HepG2 (cell line): Measurements from ENCODE around the gene PODXL2. TPM values are rescaled to one million over a fixed set of nuclear protein-coding genes. Genes with fewer than 3 reads are reported as not detected.

ENCODE experiments used
- ATAC-seq: fragments of 200-7000 bp; cut with Tn5 transposase; 3 replicates; pipeline ENCODE4 v1.9.1; 2020; ENCODE audit warnings: mild to moderate bottlenecking, moderate library complexity
- BruUV-seq: library from RNA; stranded (reverse); fragments of 400-500 nt; replicated peaks from 2 replicates; lab custom pipeline; 2021; lab: Mats Ljungman, UMichigan
- CTCF ChIA-PET: fragments of 300-600 bp; formaldehyde crosslinking; extraction: SDS; loops from one replicate; lab custom pipeline; 2021; ENCODE audit warnings: low total read pairs, inconsistent platforms, low intra/inter-chr PET ratio; lab: Yijun Ruan, JAX
- POLR2A ChIA-PET: fragments of 350-600 bp; sonication (Branson Sonifier 250); formaldehyde crosslinking; loops from one replicate; lab custom pipeline; 2020; ENCODE audit warnings: antibody characterized with exemption, inconsistent platforms; lab: Yijun Ruan, JAX
- DNase-seq: peaks from one replicate; pipeline ENCODE4 v3.0.0-alpha.2; 2015; ENCODE audit warnings: low spot score
- FAIRE-seq: peaks from 3 replicates; lab custom pipeline; 2011; peaks lifted over from hg19 to GRCh38; lab: Jason Lieb, UNC
- H2AFZ ChIP-seq: one replicate; pipeline ENCODE4 v1.6.1; 2011; ENCODE audit warnings: low read length, inconsistent platforms
- H3K27ac ChIP-seq: fragments of 300-600 bp; 3 replicates; pipeline ENCODE4 v1.8.0; 2011; ENCODE audit warnings: mixed run types, mild to moderate bottlenecking, mixed read lengths, low read length, inconsistent platforms; ENCODE audit not compliant: insufficient read depth; ENCODE audit errors: extremely low read length
- H3K27me3 ChIP-seq, 2 experiments: fragments of 200-600 bp in 1 of 2; 2 replicates in 1 of 2; 3 replicates in 1 of 2; pipeline versions ENCODE4 v1.6.0 to v1.8.0; 2011; ENCODE audit warnings: low read length in 2 of 2, mild to moderate bottlenecking in 2 of 2, moderate library complexity in 2 of 2, inconsistent platforms in 1 of 2; ENCODE audit not compliant: insufficient read depth in 2 of 2, control insufficient read depth in 1 of 2
- H3K36me3 ChIP-seq, 2 experiments: fragments of 200-600 bp in 1 of 2; replicated peaks in 1 of 2; 2 replicates in 1 of 2; 3 replicates in 1 of 2; pipeline versions ENCODE4 v1.5.1 to v1.8.0; 2011; ENCODE audit warnings: low read length in 2 of 2, inconsistent platforms in 1 of 2; ENCODE audit not compliant: insufficient read depth in 2 of 2, control insufficient read depth in 1 of 2
- H3K4me1 ChIP-seq: 2 replicates; pipeline ENCODE4 v1.5.1; 2012; ENCODE audit warnings: low read length, inconsistent platforms; ENCODE audit not compliant: insufficient read depth
- H3K4me2 ChIP-seq: 2 replicates; pipeline ENCODE4 v1.6.0; 2011; ENCODE audit warnings: low read depth, low read length, inconsistent platforms
- H3K4me3 ChIP-seq, 3 experiments: fragments of 200-600 bp in 1 of 3; sonication (generic), shearing (Covaris generic) in 1 of 3; replicated peaks in 1 of 3; 2 replicates each; pipeline ENCODE4 v1.5.1; 2011 to 2016; ENCODE audit warnings: low read length in 3 of 3, inconsistent platforms in 2 of 3, low read depth in 2 of 3, mild to moderate bottlenecking in 2 of 3, control low read depth in 1 of 3, mixed read lengths in 1 of 3; ENCODE audit not compliant: insufficient read depth in 1 of 3
- H3K79me2 ChIP-seq: one replicate; pipeline ENCODE4 v1.6.1; 2011; ENCODE audit warnings: low read length, inconsistent platforms; ENCODE audit not compliant: insufficient read depth
- H3K9ac ChIP-seq: 2 replicates; pipeline ENCODE4 v1.6.0; 2011; ENCODE audit warnings: mild to moderate bottlenecking, low read depth, low read length, inconsistent platforms; ENCODE audit not compliant: insufficient read depth
- H3K9me3 ChIP-seq: 2 replicates; pipeline ENCODE4 v1.5.1; 2012; ENCODE audit warnings: mild to moderate bottlenecking, low read length
- H4K20me1 ChIP-seq: 2 replicates; pipeline ENCODE4 v1.6.0; 2011; ENCODE audit warnings: inconsistent platforms, mild to moderate bottlenecking, low read length, moderate library complexity; ENCODE audit not compliant: insufficient read depth
- AHR ChIP-seq: IDR thresholded peaks from 2 replicates; pipeline ENCODE4 v1.6.1; 2018; ENCODE audit warnings: missing genetic modification reagents, missing compliant biosample characterization
- ARNTL ChIP-seq: sonication (generic); formaldehyde crosslinking; IDR thresholded peaks from 2 replicates; pipeline ENCODE4 v1.4.0; 2020; ENCODE audit warnings: mild to moderate bottlenecking, missing genetic modification reagents
- ATF3 ChIP-seq: sonication (generic); formaldehyde crosslinking; IDR thresholded peaks from 2 replicates; pipeline ENCODE4 v1.4.0; 2020; ENCODE audit warnings: missing genetic modification reagents
- DNMT3B ChIP-seq: conservative IDR thresholded peaks from 2 replicates; pipeline ENCODE4 v1.6.1; 2016; ENCODE audit warnings: missing biosample characterization, control low read depth
- E2F2 ChIP-seq: sonication (generic); formaldehyde crosslinking; IDR thresholded peaks from 2 replicates; pipeline ENCODE4 v1.4.0; 2020; ENCODE audit warnings: missing genetic modification reagents, borderline replicate concordance
- HES4 ChIP-seq: sonication (generic); formaldehyde crosslinking; IDR thresholded peaks from 2 replicates; pipeline ENCODE4 v1.9.0; 2021; ENCODE audit warnings: mild to moderate bottlenecking, missing genetic modification reagents, borderline replicate concordance
- HMGA1 ChIP-seq: sonication (generic); formaldehyde crosslinking; conservative IDR thresholded peaks from 2 replicates; pipeline ENCODE4 v1.4.0; 2020; ENCODE audit warnings: missing genetic modification reagents
- MEF2D ChIP-seq: sonication (generic); formaldehyde crosslinking; IDR thresholded peaks from 2 replicates; pipeline ENCODE4 v1.5.1; 2020; ENCODE audit warnings: mild to moderate bottlenecking, missing genetic modification reagents
- RELA ChIP-seq: sonication (generic); formaldehyde crosslinking; IDR thresholded peaks from 2 replicates; pipeline ENCODE4 v1.4.0; 2020; ENCODE audit warnings: missing genetic modification reagents
- SMAD9 ChIP-seq: sonication (generic); formaldehyde crosslinking; IDR thresholded peaks from 2 replicates; pipeline ENCODE4 v1.5.1; 2020; ENCODE audit warnings: mild to moderate bottlenecking, missing genetic modification reagents
- SOX6 ChIP-seq, 2 experiments: fragments of 450-650 bp in 1 of 2; sonication (generic) in 1 of 2; formaldehyde crosslinking in 1 of 2; IDR thresholded peaks; 2 replicates each; pipeline versions ENCODE4 v1.4.0 to v1.6.1; 2017 to 2020; ENCODE audit warnings: antibody characterized with exemption in 1 of 2, mild to moderate bottlenecking in 1 of 2, missing genetic modification reagents in 1 of 2
- TARDBP ChIP-seq: sonication (generic); formaldehyde crosslinking; IDR thresholded peaks from 2 replicates; pipeline ENCODE4 v1.8.0; 2022; ENCODE audit warnings: mild to moderate bottlenecking, missing genetic modification reagents
- ZNF12 ChIP-seq: sonication (generic); formaldehyde crosslinking; IDR thresholded peaks from 2 replicates; pipeline ENCODE4 v1.5.0; 2020; ENCODE audit warnings: missing genetic modification reagents
- ZNF20 ChIP-seq: sonication (generic); formaldehyde crosslinking; IDR thresholded peaks from 2 replicates; pipeline ENCODE4 v1.4.0; 2020; ENCODE audit warnings: mild to moderate bottlenecking, moderate library complexity, missing genetic modification reagents
- ZNF24 ChIP-seq: fragments of 450-650 bp; IDR thresholded peaks from 2 replicates; pipeline ENCODE4 v1.6.1; 2017; ENCODE audit warnings: antibody characterized with exemption, mild to moderate bottlenecking
- ZNF329 ChIP-seq: sonication (generic); formaldehyde crosslinking; IDR thresholded peaks from 2 replicates; pipeline ENCODE4 v1.9.0; 2021; ENCODE audit warnings: low read depth, mild to moderate bottlenecking, missing genetic modification reagents
- ZNF569 ChIP-seq: sonication (generic); formaldehyde crosslinking; IDR thresholded peaks from 2 replicates; pipeline ENCODE4 v1.5.0; 2020; ENCODE audit warnings: mild to moderate bottlenecking, missing genetic modification reagents, moderate library complexity, borderline replicate concordance
- ZNF713 ChIP-seq: sonication (generic); formaldehyde crosslinking; IDR thresholded peaks from 2 replicates; pipeline ENCODE4 v1.4.0; 2020; ENCODE audit warnings: mild to moderate bottlenecking, missing genetic modification reagents
- WGBS: methylation state at CpG from one replicate; pipeline ENCODE4 v1.1.6; 2017; ENCODE audit warnings: low lambda C conversion rate; 5-methylcytosine and 5-hydroxymethylcytosine counted together
- in situ Hi-C: cut with HindIII; loops from 2 replicates; pipeline ENCODE4 v1.10.0; 2017; ENCODE audit warnings: low pct_unique_long_range_greater_than_20kb; ENCODE audit not compliant: extremely low pct_ligation_motif_present
- intact Hi-C: fragments of 100-400 bp; cut with micrococcal nuclease; formaldehyde crosslinking; loops from one replicate; pipeline ENCODE4 v1.10.0; 2022; ENCODE audit not compliant: unreplicated experiment
- polyA plus RNA-seq, 8 experiments: library from polyadenylated mRNA; depleted of rRNA in 3 of 8; stranded (reverse) in 7 of 8; unstranded in 1 of 8; fragments of >200 nt; fragmentation: Illumina TruSeq in 4 of 8; extraction: Trizol in 4 of 8; gene quantifications; 2 replicates each; pipeline versions ENCODE4 v1.2.1 to v1.2.3, GENCODE V29; 2011 to 2016; ENCODE audit warnings: low read depth in 4 of 8, missing spikeins in 1 of 8, mixed read lengths in 1 of 8; ENCODE audit not compliant: insufficient read depth in 1 of 8
- total RNA-seq, 5 experiments: library from RNA; depleted of rRNA; stranded (reverse); fragments of >200 nt; fragmentation: Illumina TruSeq; extraction: Trizol; gene quantifications; 2 replicates each; pipeline ENCODE4 v1.2.3, GENCODE V29; 2016; ENCODE audit warnings: low read depth in 1 of 5

Gene PODXL2
- total and polyA plus RNA-seq, 2 of the 13 experiments (the other 11 are each of a cell fraction or from before 2014, with no cell fraction given) = 20.4 to 25.1 TPM

GRCh38 chr3:127685708-127686511 lies 56.9 kb downstream of the PODXL2 start:
- no TSS peak for BruUV-seq
- Histone ChIP-seq H3K4me2 (no peak overlapping the region), H3K9ac (no peak overlapping the region), H4K20me1 (no peaks in the 10 kb centered on the region), H3K27ac (no peak overlapping the region), H3K9me3 (no peaks in the 10 kb centered on the region), H3K4me3 (no peak overlapping the region), H3K79me2 (no peaks in the 10 kb centered on the region), H3K27me3 (peaks cover 0 to 6% of the 10 kb centered on the region in 2 experiments; a peak in 2 of 5 replicates), H3K4me1 (peaks cover 7% of the 10 kb centered on the region), H3K36me3 (no peaks in the 10 kb centered on the region), H2AFZ (no peak overlapping the region)
- FAIRE-seq = no peak
- no peak for ATAC-seq
- no peak for DNase-seq
- in situ Hi-C loops = loop anchor here (10.0 kb wide), 1 partner anchor 279 kb away; no protein-coding TSS in a partner anchor
- intact Hi-C loops = no loop called here
- WGBS = 30% methylated on average over 4 of the region's 4 CpGs
- ChIA-PET CTCF (no interaction called here), POLR2A (no interaction called here)
- no peak for TF ChIP-seq E2F2 (CRISPR knock-in tag)
- TF ChIP-seq ZNF24 = peak; percentile 70; the same call in 1 of the 2 replicates

- FAIRE-seq (no peak), DNase-seq (no peak), ATAC-seq (no peak)
- Histone ChIP-seq H3K9ac (no peak overlapping the region), H3K9me3 (no peaks in the 10 kb centered on the region), H3K79me2 (no peaks in the 10 kb centered on the region), H3K36me3 (no peaks in the 10 kb centered on the region), H3K4me3 (no peak overlapping the region), H3K4me2 (no peak overlapping the region), H3K27ac (no peak overlapping the region), H2AFZ (no peak overlapping the region), H3K27me3 (peaks cover 0 to 6% of the 10 kb centered on the region in 2 experiments; a peak in 2 of 5 replicates), H4K20me1 (no peaks in the 10 kb centered on the region), H3K4me1 (peaks cover 7% of the 10 kb centered on the region)
- intact Hi-C loops (no loop called here), in situ Hi-C loops (loop anchor here (10.0 kb wide), 1 partner anchor 278 kb away; no protein-coding TSS in a partner anchor)
- no TSS peak for BruUV-seq
- CTCF ChIA-PET = no interaction called here
- POLR2A ChIA-PET = no interaction called here
- TF ChIP-seq ZNF12 (CRISPR knock-in tag) = no peak
- no peak for TF ChIP-seq ZNF20 (CRISPR knock-in tag)
- TF ChIP-seq TARDBP (CRISPR knock-in tag) = no peak
- no peak for TF ChIP-seq ZNF713 (CRISPR knock-in tag)
- no peak for TF ChIP-seq AHR (CRISPR knock-in tag)
- no peak for TF ChIP-seq SMAD9 (CRISPR knock-in tag)
- no peak for TF ChIP-seq HES4
- no peak for TF ChIP-seq HMGA1
- TF ChIP-seq DNMT3B (CRISPR knock-in tag) = no peak
- TF ChIP-seq ATF3 (CRISPR knock-in tag) = no peak
- TF ChIP-seq ARNTL (CRISPR knock-in tag) = no peak
- TF ChIP-seq ZNF569 (CRISPR knock-in tag) = no peak
- no peak for TF ChIP-seq RELA (CRISPR knock-in tag)
- TF ChIP-seq ZNF329 (CRISPR knock-in tag) = no peak
- no peak for TF ChIP-seq SOX6 (IDR thresholded peaks at IDR 0.05)
- no peak for TF ChIP-seq SOX6 (CRISPR knock-in tag; IDR thresholded peaks at IDR 0.05)
- no peak for TF ChIP-seq MEF2D (CRISPR knock-in tag)
These were observed 57.5 kb downstream of the PODXL2 start for GRCh38 chr3:127686512-127686894.
